Renal cortical epithelial cell (primary cell): ENCODE measurements around the gene PLPP3. TPM values are rescaled to one million over a fixed set of nuclear protein-coding genes. Genes with fewer than 3 reads are reported as not detected.

Source experiments
- DNase-seq: peaks from one replicate; pipeline ENCODE4 v3.0.0-alpha.2; 2011; ENCODE audit warnings: low read depth
- total RNA-seq: library from RNA; depleted of rRNA; stranded (reverse); fragments of >200 nt; gene quantifications from 2 replicates; pipeline ENCODE4 v1.2.3, GENCODE V29; 2014

Gene PLPP3
- total RNA-seq, 1 donor from 2014 or later, result 9.9 TPM

GRCh38 chr1:56576880-56577405, 2.4 kb downstream of the PLPP3 start:
- peak; percentile 58 for DNase-seq

DNA sequence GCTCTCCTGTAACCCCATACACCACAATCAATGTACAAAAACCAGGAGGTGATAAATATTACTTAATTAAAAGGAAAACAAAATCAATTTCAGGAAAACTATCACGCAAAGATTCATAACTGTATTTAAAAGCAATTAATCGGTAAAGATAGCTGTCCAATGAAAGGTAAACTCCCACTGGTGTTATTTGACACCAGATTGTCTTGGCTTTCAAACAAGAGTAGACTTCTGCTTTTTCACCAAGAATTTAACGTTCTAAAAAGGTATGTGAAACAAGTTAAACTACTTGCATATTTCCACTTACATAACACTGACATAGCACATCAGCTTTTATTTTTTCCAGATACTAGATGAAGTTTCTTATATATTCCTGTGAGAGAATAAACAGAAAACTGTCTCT, 3.5 kb downstream of the PLPP3 start:
- no peak for DNase-seq

GRCh38 chr1:56574794-56575193, 4.6 kb downstream of the PLPP3 start:
- no peak for DNase-seq

GRCh38 chr1:56573311-56573710, 6.1 kb downstream of the PLPP3 start:
- no peak for DNase-seq

GRCh38 chr1:56572334-56573050, 6.9 kb downstream of the PLPP3 start:
- DNase-seq, result no peak

DNA sequence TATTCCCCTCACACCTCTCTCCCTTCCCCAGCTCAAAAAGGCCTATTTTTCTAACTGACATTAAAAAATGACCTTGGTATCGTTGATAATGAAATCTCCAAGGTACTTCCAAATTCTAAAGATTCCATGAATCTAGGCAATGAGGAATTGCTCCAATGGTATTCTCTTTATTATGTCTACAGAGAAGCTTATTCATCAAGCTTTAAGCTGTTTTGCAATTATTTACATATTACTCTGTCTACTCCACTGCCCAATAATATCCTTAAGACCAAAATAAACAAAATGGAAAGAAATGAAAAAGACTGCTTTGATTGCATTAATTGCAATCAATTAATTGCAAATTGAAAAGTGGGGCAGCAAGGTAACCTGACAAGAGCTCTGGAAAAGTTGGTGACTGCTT, 7.9 kb downstream of the PLPP3 start:
- DNase-seq, result no peak

DNA sequence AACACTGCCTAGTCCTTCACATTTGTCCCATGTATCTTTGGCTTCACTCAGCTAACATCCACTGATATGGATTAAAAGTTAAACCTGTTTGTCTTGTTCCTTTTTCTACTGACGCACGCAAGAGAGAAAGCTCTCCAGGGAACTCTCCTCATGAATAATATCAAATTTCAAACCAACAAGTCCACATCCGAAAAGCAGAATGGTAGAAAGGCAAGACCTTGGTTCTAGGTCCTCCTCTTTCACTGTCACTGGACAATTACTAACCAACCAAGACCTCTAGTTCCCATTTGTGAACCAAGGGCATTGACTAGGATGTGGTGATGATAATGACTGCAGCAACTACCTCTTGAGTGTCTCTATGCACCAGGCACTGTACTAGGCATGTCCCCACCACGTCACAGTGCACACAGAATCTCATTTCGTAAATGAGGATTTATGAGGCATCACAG, 8.4 kb downstream of the PLPP3 start:
- DNase-seq, result no peak

DNA sequence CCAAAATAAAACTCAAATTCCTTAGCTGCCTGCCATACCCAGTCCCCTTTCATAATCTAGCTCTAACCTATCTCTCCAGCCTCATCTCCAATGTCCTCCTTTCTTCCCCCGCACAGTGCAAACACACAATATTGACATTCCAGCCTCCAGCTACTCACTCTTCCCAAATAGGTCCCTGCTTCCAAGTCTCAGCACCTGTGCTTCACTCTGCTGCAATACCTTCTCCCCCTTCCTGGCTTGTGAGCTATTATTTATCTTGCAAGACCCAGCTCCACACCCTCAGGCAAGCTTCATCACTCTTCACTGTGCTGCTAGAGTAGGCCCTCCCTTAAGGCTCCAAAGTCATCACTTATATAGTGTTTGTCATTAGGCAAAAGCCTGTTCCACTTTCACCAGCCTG, 9.7 kb downstream of the PLPP3 start:
- peak; percentile 63 for DNase-seq

GRCh38 chr1:56566994-56567393, 12.4 kb downstream of the PLPP3 start:
- DNase-seq, result peak; percentile 53

- peak; percentile 39 for DNase-seq
Measured at GRCh38 chr1:56566061-56566744, 13.2 kb downstream of the PLPP3 start.

DNA sequence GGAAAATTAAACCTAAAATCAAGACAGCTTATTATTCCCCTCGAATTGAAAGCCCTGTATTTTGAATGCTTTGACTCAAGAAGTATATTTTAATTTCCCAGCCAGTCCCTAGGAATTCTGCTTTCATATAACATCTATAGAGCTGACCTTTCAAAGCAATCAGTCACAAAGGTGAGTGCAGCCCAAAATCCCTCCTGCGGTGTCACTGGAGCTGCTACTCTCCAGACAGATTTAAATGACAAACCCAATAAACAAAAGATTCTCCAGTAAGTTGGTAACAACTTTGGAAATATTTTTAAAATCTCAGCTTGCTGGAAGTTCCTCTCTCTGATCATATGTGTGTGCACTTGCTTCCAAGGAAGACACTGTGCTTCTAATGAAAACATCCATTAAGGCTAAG, 14.7 kb downstream of the PLPP3 start:
- DNase-seq, result no peak

GRCh38 chr1:56563568-56563967, 15.8 kb downstream of the PLPP3 start:
- peak; percentile 90 for DNase-seq

- no peak for DNase-seq
Measured at GRCh38 chr1:56562891-56563452, 16.4 kb downstream of the PLPP3 start.

DNA sequence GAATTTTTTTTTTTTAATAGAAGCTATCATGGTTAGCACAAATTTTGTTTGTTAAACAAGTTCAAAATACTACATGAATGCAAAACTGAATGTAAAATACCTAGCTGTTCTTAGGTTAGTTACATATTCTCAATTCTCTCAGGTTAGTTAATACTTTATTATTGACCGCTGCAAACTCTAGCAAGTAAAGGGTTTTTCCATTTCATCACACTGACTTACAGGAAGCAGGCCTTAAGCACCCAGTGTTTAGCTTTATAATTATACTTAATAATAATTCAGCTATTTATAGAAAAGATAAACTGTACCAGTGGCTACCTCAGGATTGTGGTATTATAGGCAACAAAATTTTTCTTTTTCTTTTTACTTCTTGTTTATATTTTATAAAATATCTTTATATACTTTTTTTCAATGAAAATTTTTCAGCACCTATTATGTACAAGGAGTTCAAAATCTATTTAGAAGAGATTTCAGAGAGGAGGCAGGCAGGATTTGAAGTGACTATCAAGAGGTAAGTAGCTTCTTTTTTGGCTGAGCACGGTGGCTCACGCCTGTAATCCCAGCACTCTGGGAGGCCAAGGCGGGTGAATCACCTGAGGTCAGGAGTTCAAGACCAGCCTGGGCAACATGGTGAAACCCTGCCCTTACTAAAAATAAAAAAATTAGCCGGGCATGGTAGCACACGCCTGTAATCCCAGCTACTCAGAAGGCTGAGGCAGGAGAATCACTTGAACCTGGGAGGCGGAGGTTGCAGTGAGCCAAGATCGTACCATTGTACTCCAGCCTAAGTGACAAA, 17.9 kb downstream of the PLPP3 start:
- peak; percentile 73 for DNase-seq

- DNase-seq, result no peak
Measured at GRCh38 chr1:56557746-56558145, 21.6 kb downstream of the PLPP3 start.

DNA sequence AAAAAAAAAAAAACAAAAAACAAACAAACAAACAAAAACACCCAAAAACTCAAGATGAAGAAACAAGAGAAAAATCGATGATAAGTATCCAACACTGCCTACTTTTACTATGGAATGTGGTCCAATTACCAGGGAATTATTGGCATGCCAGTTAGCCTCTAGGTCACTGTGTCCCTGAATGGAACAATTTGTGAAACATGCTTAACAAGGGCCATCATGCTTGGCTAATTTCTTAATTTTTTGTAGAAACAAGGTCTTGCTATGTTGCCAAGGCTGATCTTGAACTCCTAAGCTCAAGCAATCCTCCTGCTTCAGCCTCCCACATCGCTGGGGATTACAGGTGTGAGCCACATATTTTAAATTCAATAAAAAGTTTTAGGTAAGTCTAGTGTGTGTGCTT, 23.9 kb downstream of the PLPP3 start:
- DNase-seq, result peak; percentile 46

GRCh38 chr1:56553046-56553445, 26.3 kb downstream of the PLPP3 start:
- DNase-seq, result no peak

DNA sequence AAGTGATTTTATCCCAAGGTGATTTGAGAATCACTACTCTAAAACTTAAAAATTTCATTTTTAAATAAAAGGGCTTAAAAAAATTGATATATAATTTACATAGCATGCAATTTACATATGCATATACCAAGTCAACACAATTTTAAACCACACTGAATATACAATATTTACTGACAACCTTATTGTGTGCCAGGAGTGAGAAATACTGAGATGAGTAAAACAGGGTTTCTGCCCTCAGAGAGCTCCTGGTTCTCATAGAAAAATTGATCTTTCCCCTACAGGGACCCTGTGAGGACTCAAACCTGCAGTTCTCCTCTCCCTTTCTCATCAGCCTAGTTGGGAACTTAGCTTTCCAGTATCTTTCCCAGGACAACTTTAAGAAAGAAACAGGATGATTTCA, 27.0 kb downstream of the PLPP3 start:
- DNase-seq, result no peak

DNA sequence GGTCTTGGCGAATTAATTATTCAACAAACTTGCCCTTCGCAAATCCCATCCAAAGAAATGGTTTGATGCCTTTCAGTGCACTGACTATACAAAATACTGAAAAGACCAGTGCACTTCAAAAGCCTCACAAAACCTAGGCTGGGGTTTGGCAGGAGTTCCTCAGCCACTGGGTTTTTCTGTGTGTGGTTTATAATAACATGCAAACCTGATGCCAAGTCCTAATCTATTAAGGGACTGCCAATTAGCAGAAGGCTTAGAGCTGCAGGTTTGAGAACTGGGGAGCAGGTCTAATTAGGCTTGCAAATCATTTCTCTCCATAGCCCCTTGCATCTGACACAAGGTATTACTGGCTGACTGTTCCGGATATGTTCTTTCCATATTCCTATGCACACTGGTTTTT, 27.7 kb downstream of the PLPP3 start:
- no peak for DNase-seq

- DNase-seq, result no peak
Measured at GRCh38 chr1:56550859-56551188, 28.5 kb downstream of the PLPP3 start.

GRCh38 chr1:56550138-56550858, 29.1 kb downstream of the PLPP3 start:
- DNase-seq, result no peak

- DNase-seq, result peak; percentile 48
Measured at GRCh38 chr1:56548571-56548970, 30.8 kb downstream of the PLPP3 start.
